Measurements from ENCODE around the gene SFMBT2. TPM values are rescaled to one million over a fixed set of nuclear protein-coding genes. Genes with fewer than 3 reads are reported as not detected.
"Not testable (repeated sequence)": the region's sequence is repeated elsewhere in the genome, so short reads cannot be mapped to it uniquely, and the experiment has no call there.

The SFMBT2 gene
- total RNA-seq, 4 donors from 2014 or later = 0.60 to 8.6 (median 2.5) TPM

DNA sequence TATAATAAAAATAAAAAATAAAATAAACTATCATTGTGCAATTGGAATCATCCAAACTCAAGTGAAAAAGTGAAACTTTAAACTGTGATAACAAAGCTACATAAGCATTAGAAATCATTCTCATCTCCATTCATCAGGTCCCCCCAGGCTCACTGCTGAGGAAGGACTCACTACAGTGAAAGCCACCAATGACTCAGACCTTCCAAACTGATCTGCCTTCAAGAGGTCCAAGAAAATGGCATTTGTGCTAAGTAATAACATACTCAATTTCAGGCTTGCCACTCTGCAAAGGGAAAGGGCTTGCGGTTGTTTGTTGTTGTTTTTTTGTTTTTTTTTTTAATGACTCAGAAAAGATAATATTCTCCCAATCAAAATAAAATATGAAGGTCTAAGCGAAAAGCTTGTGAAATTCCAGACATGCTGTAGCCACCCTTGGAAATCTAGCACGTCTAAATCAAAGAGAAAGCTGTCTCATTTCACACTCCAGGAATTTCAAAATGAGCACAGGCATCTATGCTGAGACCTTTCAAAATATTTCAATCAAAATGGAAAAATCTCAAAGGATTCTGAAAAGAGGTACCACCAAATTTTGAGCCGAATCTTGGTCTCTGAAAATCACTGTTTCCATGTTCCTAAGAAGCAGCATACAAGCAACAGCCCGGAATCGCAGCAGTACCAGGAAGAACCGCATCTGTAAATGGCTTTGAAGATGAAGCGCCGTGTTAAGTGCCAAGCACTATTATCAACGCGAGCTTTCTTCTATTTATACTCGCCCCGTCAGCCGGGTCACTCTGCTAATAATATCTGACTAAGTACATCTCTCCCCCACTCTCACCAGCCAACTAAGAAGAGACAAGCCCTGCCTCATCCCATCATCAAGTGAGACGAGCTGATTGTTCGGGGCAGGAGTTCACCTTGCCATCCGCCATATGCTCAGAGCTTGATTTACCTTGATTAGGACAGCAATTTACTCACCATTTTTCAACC lies 13.5 kb downstream of the SFMBT2 start:
- intact Hi-C loops (cut with DNase I; ENCODE audit: low total_unique reads) (no loop called here), in situ Hi-C loops (cut with MboI; ENCODE audit: low pct_ligation_motif_present in 1 of 4, low pct_unique_long_range_greater_than_20kb in 1 of 4, low sequenced_read_pairs in 3 of 4) (no loop called here)
- Histone ChIP-seq H3K27ac (no peak overlapping the region), H3K36me3 (no peaks in the 10 kb centered on the region), H3K27me3 (no peaks in the 10 kb centered on the region), H3K4me1 (no peaks in the 10 kb centered on the region), H3K9me3 (no peaks in the 10 kb centered on the region), H3K4me3 (no peak overlapping the region)
- no peak for DNase-seq
- WGBS, 2 donors (ENCODE audit: low coverage in 1 of 2) = 85 to 90% methylated on average over 17 of the region's 17 CpGs
- TF ChIP-seq EP300 (IDR thresholded peaks at IDR 0.05; ENCODE audit: low read depth) = no peak
- no peak for TF ChIP-seq CTCF (IDR thresholded peaks at IDR 0.05)
- TF ChIP-seq POLR2AphosphoS5 (IDR thresholded peaks at IDR 0.05) = no peak
- no peak for TF ChIP-seq POLR2A (IDR thresholded peaks at IDR 0.05)

- H3K4me3 ChIP-seq; H3K27ac ChIP-seq; in situ Hi-C loops (cut with MboI; ENCODE audit: low pct_ligation_motif_present in 1 of 4, low pct_unique_long_range_greater_than_20kb in 1 of 4, low sequenced_read_pairs in 3 of 4); H3K9me3 ChIP-seq; DNase-seq; intact Hi-C loops (cut with DNase I; ENCODE audit: low total_unique reads); H3K36me3 ChIP-seq; H3K27me3 ChIP-seq; H3K4me1 ChIP-seq: not testable (repeated sequence)
- 75 to 88% methylated on average over 4 to 5 of the region's 5 CpGs for WGBS, 2 donors (ENCODE audit: low coverage in 1 of 2)
Measured at GRCh38 chr10:7392301-7392700, 18.5 kb downstream of the SFMBT2 start.

DNA sequence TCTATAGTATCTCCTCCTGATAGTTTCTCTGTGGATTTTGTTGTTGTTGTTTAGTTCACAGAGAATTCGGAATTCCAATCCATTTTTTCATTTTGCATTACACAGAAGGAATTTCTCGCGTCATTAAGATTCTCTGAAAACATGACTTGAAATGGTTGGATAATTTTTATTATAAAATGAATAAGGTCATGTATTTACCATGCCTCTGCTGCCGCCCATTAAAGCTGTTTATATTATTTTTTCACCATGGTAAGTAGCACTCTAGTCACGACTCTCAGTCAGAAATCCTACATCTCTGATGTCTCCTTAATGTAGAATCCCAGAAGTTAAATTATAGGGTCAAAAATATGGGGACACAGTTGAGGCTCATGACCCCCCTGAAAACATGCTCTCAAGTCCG lies 19.1 kb downstream of the SFMBT2 start:
- no peak overlapping the region for H3K4me3 ChIP-seq
- no peaks in the 10 kb centered on the region for H3K9me3 ChIP-seq
- in situ Hi-C loops (cut with MboI; ENCODE audit: low pct_ligation_motif_present in 1 of 4, low pct_unique_long_range_greater_than_20kb in 1 of 4, low sequenced_read_pairs in 3 of 4) = no loop called here
- no peaks in the 10 kb centered on the region for H3K27me3 ChIP-seq
- no peak overlapping the region for H3K27ac ChIP-seq
- no peak for DNase-seq
- WGBS, 2 donors (ENCODE audit: low coverage in 1 of 2) = 88 to 90% methylated on average over 6 of the region's 6 CpGs
- H3K36me3 ChIP-seq = no peaks in the 10 kb centered on the region
- H3K4me1 ChIP-seq = no peaks in the 10 kb centered on the region
- TF ChIP-seq POLR2AphosphoS5 (IDR thresholded peaks at IDR 0.05) (no peak), EP300 (IDR thresholded peaks at IDR 0.05; ENCODE audit: low read depth) (no peak), POLR2A (IDR thresholded peaks at IDR 0.05) (no peak), CTCF (IDR thresholded peaks at IDR 0.05) (no peak)
- intact Hi-C loops (cut with DNase I; ENCODE audit: low total_unique reads) = no loop called here

GRCh38 chr10:7390689-7391110 lies 20.1 kb downstream of the SFMBT2 start:
- H3K27ac ChIP-seq; DNase-seq; H3K36me3 ChIP-seq; intact Hi-C loops (cut with DNase I; ENCODE audit: low total_unique reads); H3K4me1 ChIP-seq; in situ Hi-C loops (cut with MboI; ENCODE audit: low pct_ligation_motif_present in 1 of 4, low pct_unique_long_range_greater_than_20kb in 1 of 4, low sequenced_read_pairs in 3 of 4); H3K9me3 ChIP-seq; H3K4me3 ChIP-seq; H3K27me3 ChIP-seq: not testable (repeated sequence)
- WGBS, 2 donors (ENCODE audit: low coverage in 1 of 2) = 88 to 92% methylated on average over 4 to 6 of the region's 6 CpGs

DNA sequence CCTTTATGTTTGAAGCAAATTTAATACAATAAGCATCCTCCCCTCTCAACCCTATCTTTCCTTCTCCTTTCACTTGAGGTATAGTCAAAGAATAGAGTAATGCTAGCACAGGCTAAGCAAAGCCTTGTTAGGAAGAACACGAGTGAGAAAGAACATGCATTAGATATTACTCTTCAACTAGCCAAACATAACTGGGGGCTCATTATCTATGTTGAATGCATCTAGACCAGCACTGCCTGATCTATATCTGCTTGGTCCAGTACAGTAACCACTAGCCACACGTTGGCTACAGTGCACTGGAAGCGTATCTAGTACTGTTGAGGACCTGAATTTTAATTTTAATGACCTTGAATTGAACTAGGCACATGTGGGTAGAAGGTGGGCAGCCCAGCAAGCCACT lies 21.0 kb downstream of the SFMBT2 start:
- DNase-seq = no peak
- Histone ChIP-seq H3K4me1 (no peaks in the 10 kb centered on the region), H3K36me3 (no peaks in the 10 kb centered on the region), H3K4me3 (no peak overlapping the region), H3K27me3 (no peaks in the 10 kb centered on the region), H3K9me3 (no peaks in the 10 kb centered on the region), H3K27ac (no peak overlapping the region)
- TF ChIP-seq CTCF (IDR thresholded peaks at IDR 0.05) (no peak), POLR2A (IDR thresholded peaks at IDR 0.05) (no peak), EP300 (IDR thresholded peaks at IDR 0.05; ENCODE audit: low read depth) (no peak), POLR2AphosphoS5 (IDR thresholded peaks at IDR 0.05) (no peak)
- intact Hi-C loops (cut with DNase I; ENCODE audit: low total_unique reads) = no loop called here
- 63 to 74% methylated on average over 1 to 3 of the region's 3 CpGs for WGBS, 2 donors (ENCODE audit: low coverage in 1 of 2)
- in situ Hi-C loops (cut with MboI; ENCODE audit: low pct_ligation_motif_present in 1 of 4, low pct_unique_long_range_greater_than_20kb in 1 of 4, low sequenced_read_pairs in 3 of 4) = no loop called here
